IMR-90 (cell line): ENCODE measurements around the gene RPS2. TPM values are rescaled to one million over a fixed set of nuclear protein-coding genes. Genes with fewer than 3 reads are reported as not detected.

Source experiments
- ATAC-seq: fragments of 200-7000 bp; cut with Tn5 transposase; 2 replicates; pipeline ENCODE4 v1.9.1; 2020; ENCODE audit warnings: low read depth, mild to moderate bottlenecking, moderate library complexity
- BruUV-seq: library from RNA; stranded (reverse); fragments of 400-500 nt; replicated peaks from 2 replicates; lab custom pipeline; 2021; lab: Mats Ljungman, UMichigan
- CTCF ChIA-PET: fragments of 300-600 bp; formaldehyde crosslinking; extraction: SDS; loops from one replicate; lab custom pipeline; 2021; ENCODE audit warnings: antibody characterized with exemption; lab: Yijun Ruan, JAX
- POLR2A ChIA-PET: fragments of 300-600 bp; sonication (Branson Sonifier 250); formaldehyde crosslinking; loops from one replicate; lab custom pipeline; 2022; ENCODE audit warnings: antibody characterized with exemption; ENCODE audit not compliant: unreplicated experiment; lab: Charles Lee
- DNase-seq: peaks from one replicate; pipeline ENCODE4 v3.0.0; 2013
- H2AFZ ChIP-seq: replicated peaks from 2 replicates; pipeline ENCODE3; 2013; ENCODE audit warnings: low read length, mild to moderate bottlenecking; ENCODE audit not compliant: poor library complexity
- H2AK5ac ChIP-seq: 2 replicates; pipeline ENCODE4 v1.6.1; 2013; ENCODE audit warnings: low read depth, low read length, inconsistent platforms
- H2AK9ac ChIP-seq: replicated peaks from 2 replicates; pipeline ENCODE3; 2013; ENCODE audit warnings: mild to moderate bottlenecking, low read depth, low read length, moderate library complexity; ENCODE audit not compliant: poor library complexity
- H2BK120ac ChIP-seq: 2 replicates; pipeline ENCODE4 v1.6.1; 2013; ENCODE audit warnings: low read depth, low read length, inconsistent platforms
- H2BK15ac ChIP-seq: 3 replicates; pipeline ENCODE4 v1.6.1; 2013; ENCODE audit warnings: low read depth, low read length, inconsistent platforms
- H2BK20ac ChIP-seq: 2 replicates; pipeline ENCODE4 v1.6.1; 2013; ENCODE audit warnings: low read depth, mild to moderate bottlenecking, inconsistent platforms, low read length, moderate library complexity
- H2BK5ac ChIP-seq: 2 replicates; pipeline ENCODE4 v1.6.1; 2013; ENCODE audit warnings: mild to moderate bottlenecking, low read depth, low read length, inconsistent platforms; ENCODE audit not compliant: poor library complexity, severe bottlenecking
- H3K14ac ChIP-seq: replicated peaks from 2 replicates; pipeline ENCODE4 v1.6.1; 2013; ENCODE audit warnings: low read depth, low read length, inconsistent platforms
- H3K18ac ChIP-seq: 2 replicates; pipeline ENCODE4 v1.6.1; 2013; ENCODE audit warnings: low read depth, low read length, control low read depth
- H3K23ac ChIP-seq: 2 replicates; pipeline ENCODE4 v1.6.1; 2013; ENCODE audit warnings: low read depth, low read length, inconsistent platforms
- H3K27ac ChIP-seq: 2 replicates; pipeline ENCODE4 v1.5.1; 2013; ENCODE audit warnings: mild to moderate bottlenecking, control low read depth, low read length; ENCODE audit not compliant: insufficient read depth
- H3K27me3 ChIP-seq: 2 replicates; pipeline ENCODE4 v1.6.1; 2013; ENCODE audit warnings: low read length; ENCODE audit not compliant: control insufficient read depth, insufficient read depth
- H3K36me3 ChIP-seq: 2 replicates; pipeline ENCODE4 v1.6.1; 2013; ENCODE audit warnings: low read length, mixed read lengths; ENCODE audit not compliant: control insufficient read depth, insufficient read depth
- H3K4ac ChIP-seq: 2 replicates; pipeline ENCODE4 v1.6.1; 2013; ENCODE audit warnings: low read depth, low read length, inconsistent platforms
- H3K4me1 ChIP-seq: 2 replicates; pipeline ENCODE4 v1.6.1; 2013; ENCODE audit warnings: low read length, mixed read lengths; ENCODE audit not compliant: control insufficient read depth, insufficient read depth
- H3K4me2 ChIP-seq: 2 replicates; pipeline ENCODE4 v1.6.1; 2013; ENCODE audit warnings: low read depth, mild to moderate bottlenecking, control low read depth, low read length, moderate library complexity
- H3K4me3 ChIP-seq: 2 replicates; pipeline ENCODE4 v1.5.1; 2013; ENCODE audit warnings: low read depth, mild to moderate bottlenecking, control low read depth, low read length, moderate library complexity; ENCODE audit not compliant: insufficient read depth
- H3K56ac ChIP-seq: 2 replicates; pipeline ENCODE4 v1.6.1; 2013; ENCODE audit warnings: low read length, inconsistent platforms; ENCODE audit not compliant: insufficient read depth; ENCODE audit errors: extremely low read depth
- H3K79me1 ChIP-seq, 2 experiments: 2 replicates each; pipeline ENCODE4 v1.6.1; 2013; ENCODE audit warnings: low read length in 2 of 2, inconsistent platforms in 1 of 2, low read depth in 1 of 2
- H3K9ac ChIP-seq: 2 replicates; pipeline ENCODE4 v1.6.1; 2013; ENCODE audit warnings: low read depth, low read length, control low read depth
- H3K9me1 ChIP-seq: 2 replicates; pipeline ENCODE4 v1.6.1; 2013; ENCODE audit warnings: low read length, inconsistent platforms; ENCODE audit not compliant: insufficient read depth
- H3K9me3 ChIP-seq: 2 replicates; pipeline ENCODE4 v1.6.1; 2013; ENCODE audit warnings: low read length; ENCODE audit not compliant: control insufficient read depth, insufficient read depth
- H4K20me1 ChIP-seq: 2 replicates; pipeline ENCODE4 v1.6.1; 2013; ENCODE audit warnings: low read length, inconsistent platforms; ENCODE audit not compliant: insufficient read depth
- H4K5ac ChIP-seq: 2 replicates; pipeline ENCODE4 v1.6.1; 2013; ENCODE audit warnings: mild to moderate bottlenecking, low read depth, low read length, control low read depth
- H4K8ac ChIP-seq, 2 experiments: 2 replicates each; pipeline ENCODE4 v1.6.1; 2013; ENCODE audit warnings: low read depth in 2 of 2, low read length in 2 of 2, control low read depth in 1 of 2, inconsistent platforms in 1 of 2
- H4K91ac ChIP-seq: 2 replicates; pipeline ENCODE4 v1.6.1; 2013; ENCODE audit warnings: low read depth, low read length, inconsistent platforms; ENCODE audit not compliant: insufficient read depth
- BHLHE40 ChIP-seq: fragments of 150-350 bp; IDR thresholded peaks from 2 replicates; pipeline ENCODE4 v1.6.1; 2016; ENCODE audit warnings: mild to moderate bottlenecking, low read depth, low read length
- CEBPB ChIP-seq: IDR thresholded peaks from 2 replicates; pipeline ENCODE4 v1.6.1; 2012; ENCODE audit warnings: low read depth, low read length, improper control_type of control experiment
- CHD1 ChIP-seq: IDR thresholded peaks from 2 replicates; pipeline ENCODE4 v1.6.1; 2012; ENCODE audit warnings: low read depth, low read length, improper control_type of control experiment
- FOS ChIP-seq: fragments of 150-350 bp; IDR thresholded peaks from 2 replicates; pipeline ENCODE4 v1.6.1; 2016; ENCODE audit warnings: low read depth, low read length
- MAFK ChIP-seq: IDR thresholded peaks from 2 replicates; pipeline ENCODE4 v1.6.1; 2012; ENCODE audit warnings: low read depth, low read length, improper control_type of control experiment
- MAZ ChIP-seq: IDR thresholded peaks from 2 replicates; pipeline ENCODE4 v1.6.1; 2012; ENCODE audit warnings: low read depth, mild to moderate bottlenecking, low read length, improper control_type of control experiment, moderate library complexity, borderline replicate concordance
- MXI1 ChIP-seq: IDR thresholded peaks from 2 replicates; pipeline ENCODE4 v1.6.1; 2012; ENCODE audit warnings: low read depth, mild to moderate bottlenecking, low read length, moderate library complexity, borderline replicate concordance
- NFE2L2 ChIP-seq: fragments of 150-350 bp; IDR thresholded peaks from 2 replicates; pipeline ENCODE4 v1.6.1; 2016; ENCODE audit warnings: low read depth, mild to moderate bottlenecking, low read length
- RAD21 ChIP-seq: IDR thresholded peaks from 2 replicates; pipeline ENCODE4 v1.6.1; 2012; ENCODE audit warnings: low read length, improper control_type of control experiment
- RFX5 ChIP-seq: IDR thresholded peaks from 2 replicates; pipeline ENCODE4 v1.8.0; 2012; ENCODE audit warnings: low read depth, mild to moderate bottlenecking, low read length, moderate library complexity
- SMC3 ChIP-seq: fragments of 150-350 bp; IDR thresholded peaks from 2 replicates; pipeline ENCODE4 v1.6.1; 2016; ENCODE audit warnings: low read depth, mild to moderate bottlenecking, antibody characterized with exemption, low read length, moderate library complexity
- WGBS, 2 experiments: methylation state at CpG; one replicate each; pipeline versions ENCODE4 v1.1.5 to v1.1.7; 2013; ENCODE audit warnings: missing lambda C conversion rate in 2 of 2; ENCODE audit not compliant: insufficient read length in 1 of 2; ENCODE audit errors: extremely low coverage in 2 of 2; 5-methylcytosine and 5-hydroxymethylcytosine counted together
- dilution Hi-C: fragments of 300-500 bp; cut with HindIII; formaldehyde crosslinking; loops from one replicate; pipeline ENCODE4 v1.14.3; 2018; ENCODE audit warnings: low sequenced_read_pairs; ENCODE audit not compliant: unreplicated experiment
- in situ Hi-C: fragments of 300-500 bp; cut with MboI; formaldehyde crosslinking; loops from 3 replicates; pipeline ENCODE4 v1.14.3; 2019; ENCODE audit warnings: low sequenced_read_pairs, inconsistent platforms, mixed read lengths
- intact Hi-C: fragments of 100-400 bp; cut with micrococcal nuclease; formaldehyde crosslinking; loops from 2 replicates; pipeline ENCODE4 v1.10.0; 2022
- polyA plus RNA-seq, 3 experiments: library from polyadenylated mRNA; depleted of rRNA; stranded (reverse); fragments of >200 nt; gene quantifications; 2 replicates each; pipeline ENCODE4 v1.2.3, GENCODE V29; 2012; ENCODE audit warnings: low replicate concordance in 1 of 3
- total RNA-seq: library from RNA; depleted of rRNA; stranded (reverse); fragments of >200 nt; gene quantifications from 2 replicates; pipeline ENCODE4 v1.2.3, GENCODE V29; 2012
- TF ChIP-seq, protein P1 (sequence below): fragments of 150-350 bp; IDR thresholded peaks from 2 replicates; pipeline ENCODE4 v1.6.1; 2017; ENCODE audit warnings: mild to moderate bottlenecking, antibody characterized with exemption, low read length, low read depth
- TF ChIP-seq, protein P2 (sequence below): conservative IDR thresholded peaks from 2 replicates; pipeline ENCODE4 v1.5.1; 2012; ENCODE audit warnings: mild to moderate bottlenecking, low read depth, low read length, improper control_type of control experiment

The RPS2 gene
- total and polyA plus RNA-seq, 2 of the 4 experiments (the other 2 are of a cell fraction): 2,703 to 6,941 TPM

DNA sequence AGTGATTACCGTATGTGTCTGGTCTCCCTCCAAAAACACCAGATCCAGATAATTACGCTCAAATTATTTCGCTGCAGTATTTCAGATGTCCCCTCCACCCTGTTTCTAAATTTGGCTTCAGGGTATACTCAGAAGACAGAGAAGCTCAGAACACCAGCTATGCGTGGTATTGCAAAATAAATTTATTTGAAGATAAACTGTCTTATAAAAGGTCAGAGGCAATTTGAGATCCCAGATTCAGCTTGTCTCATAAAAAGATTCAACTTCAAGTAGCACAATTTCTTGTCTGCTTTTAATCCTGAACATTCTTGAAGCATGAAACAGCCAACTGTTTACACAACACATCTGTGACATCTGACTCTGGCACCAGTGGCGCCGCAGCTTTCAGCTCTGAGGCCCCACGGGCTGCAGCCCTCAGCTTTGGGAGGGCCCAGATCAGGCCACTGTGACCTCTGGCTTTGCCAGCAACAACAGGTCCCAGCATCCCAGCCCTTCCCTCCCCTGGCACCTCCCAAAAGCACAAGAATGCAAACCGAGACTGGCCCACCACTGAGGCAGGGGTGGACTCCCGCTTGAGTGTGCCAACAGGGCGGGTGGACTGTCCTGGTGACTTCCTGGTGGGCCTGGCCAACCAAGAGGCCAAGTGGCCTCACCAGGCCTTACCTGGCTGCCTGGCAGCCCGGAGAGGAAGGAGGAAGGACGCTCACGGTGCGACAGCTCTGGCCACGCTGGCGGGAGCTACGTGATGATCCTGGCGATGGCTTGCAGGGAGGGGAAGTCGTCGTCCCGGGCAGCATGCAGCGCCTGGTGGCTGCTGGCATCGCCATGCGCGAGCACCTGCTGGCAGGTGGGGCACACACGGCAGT is 33.1 kb upstream of the RPS2 start:
- Histone ChIP-seq H2AFZ (no peak overlapping the region), H3K4ac (peak overlapping the region; percentile 86), H2BK5ac (peak overlapping the region; percentile 96), H3K36me3 (peaks cover 45% of the 10 kb centered on the region), H2BK15ac (no peak overlapping the region), H3K4me2 (peak overlapping the region; percentile 57), H4K5ac (peak overlapping the region; percentile 76), H3K18ac (peak overlapping the region; percentile 70), H4K91ac (peak overlapping the region; percentile 62; the same call in 1 of the 2 replicates), H3K23ac (peak overlapping the region; percentile 79; the same call in 1 of the 2 replicates), H2BK120ac (peak overlapping the region; percentile 76), H3K27me3 (no peaks in the 10 kb centered on the region), H2AK5ac (peak overlapping the region; percentile 85; the same call in 1 of the 2 replicates), H3K9me1 (peaks cover 31% of the 10 kb centered on the region), H3K79me1 (peaks cover 5 to 49% of the 10 kb centered on the region in 2 experiments; a peak in 3 of 4 replicates), H2BK20ac (peak overlapping the region; percentile 52; the same call in 1 of the 2 replicates), H3K14ac (peak overlapping the region; percentile 71), H2AK9ac (no peak overlapping the region), H3K4me1 (peaks cover 21% of the 10 kb centered on the region), H3K56ac (peak overlapping the region; percentile 0; the same call in 1 of the 2 replicates), H3K9ac (0 out of 2 replicates have a peak overlapping the region, but pooled peaks have one; percentile 13), H4K8ac (peak overlapping the region in 1 of 2 experiments; percentile 42; a peak in 2 of 4 replicates), H3K27ac (peak overlapping the region; percentile 88), H3K9me3 (no peaks in the 10 kb centered on the region), H4K20me1 (peaks cover 26% of the 10 kb centered on the region), H3K4me3 (no peak overlapping the region)
- WGBS, 2 experiments: 84% methylated on average over 14 of the region's 26 CpGs; no CpG with 5 or more reads in 1 of the 2 experiments
- ATAC-seq: peak; percentile 82
- in situ Hi-C loops: no loop called here
- intact Hi-C loops: no loop called here
- TSS peak; percentile 56 for BruUV-seq
- peak; percentile 75 for DNase-seq
- ChIA-PET POLR2A (no interaction called here), CTCF (no interaction called here)
- dilution Hi-C loops: no loop called here
- TF ChIP-seq CEBPB (no peak; the same call in 1 of the 2 replicates), NFE2L2 (no peak), MAZ (no peak), FOS (no peak), BHLHE40 (no peak), RFX5 (no peak), RAD21 (no peak), CHD1 (no peak), SMC3 (no peak), MXI1 (no peak), MAFK (no peak)
- TF ChIP-seq, protein P1, sequence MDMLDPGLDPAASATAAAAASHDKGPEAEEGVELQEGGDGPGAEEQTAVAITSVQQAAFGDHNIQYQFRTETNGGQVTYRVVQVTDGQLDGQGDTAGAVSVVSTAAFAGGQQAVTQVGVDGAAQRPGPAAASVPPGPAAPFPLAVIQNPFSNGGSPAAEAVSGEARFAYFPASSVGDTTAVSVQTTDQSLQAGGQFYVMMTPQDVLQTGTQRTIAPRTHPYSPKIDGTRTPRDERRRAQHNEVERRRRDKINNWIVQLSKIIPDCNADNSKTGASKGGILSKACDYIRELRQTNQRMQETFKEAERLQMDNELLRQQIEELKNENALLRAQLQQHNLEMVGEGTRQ: no peak
- TF ChIP-seq, protein P2, sequence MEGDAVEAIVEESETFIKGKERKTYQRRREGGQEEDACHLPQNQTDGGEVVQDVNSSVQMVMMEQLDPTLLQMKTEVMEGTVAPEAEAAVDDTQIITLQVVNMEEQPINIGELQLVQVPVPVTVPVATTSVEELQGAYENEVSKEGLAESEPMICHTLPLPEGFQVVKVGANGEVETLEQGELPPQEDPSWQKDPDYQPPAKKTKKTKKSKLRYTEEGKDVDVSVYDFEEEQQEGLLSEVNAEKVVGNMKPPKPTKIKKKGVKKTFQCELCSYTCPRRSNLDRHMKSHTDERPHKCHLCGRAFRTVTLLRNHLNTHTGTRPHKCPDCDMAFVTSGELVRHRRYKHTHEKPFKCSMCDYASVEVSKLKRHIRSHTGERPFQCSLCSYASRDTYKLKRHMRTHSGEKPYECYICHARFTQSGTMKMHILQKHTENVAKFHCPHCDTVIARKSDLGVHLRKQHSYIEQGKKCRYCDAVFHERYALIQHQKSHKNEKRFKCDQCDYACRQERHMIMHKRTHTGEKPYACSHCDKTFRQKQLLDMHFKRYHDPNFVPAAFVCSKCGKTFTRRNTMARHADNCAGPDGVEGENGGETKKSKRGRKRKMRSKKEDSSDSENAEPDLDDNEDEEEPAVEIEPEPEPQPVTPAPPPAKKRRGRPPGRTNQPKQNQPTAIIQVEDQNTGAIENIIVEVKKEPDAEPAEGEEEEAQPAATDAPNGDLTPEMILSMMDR: no peak
